BE2C (cell line): ENCODE data around the gene ZNF648.

Source experiments
- DNase-seq: peaks from one replicate; pipeline ENCODE4 v3.0.0-alpha.2; 2020
- H3K27me3 ChIP-seq: fragments of 250-450 bp; sonication (Bioruptor Pico); 2 replicates; pipeline ENCODE4 v1.5.1; 2020; ENCODE audit warnings: mild to moderate bottlenecking
- H3K36me3 ChIP-seq: fragments of 250-450 bp; sonication (Bioruptor Pico); 2 replicates; pipeline ENCODE4 v1.5.1; 2020; ENCODE audit warnings: mild to moderate bottlenecking
- H3K4me1 ChIP-seq: fragments of 250-450 bp; sonication (Bioruptor Pico); 2 replicates; pipeline ENCODE4 v1.5.1; 2020
- H3K4me3 ChIP-seq: 2 replicates; pipeline ENCODE4 v1.5.1; 2011; ENCODE audit warnings: low read depth, low read length
- H3K9me3 ChIP-seq: fragments of 250-450 bp; sonication (Bioruptor Pico); 2 replicates; pipeline ENCODE4 v1.5.1; 2020
- TF ChIP-seq, protein P1 (sequence below): IDR thresholded peaks from 2 replicates; pipeline ENCODE4 v1.5.1; 2012; ENCODE audit warnings: mild to moderate bottlenecking, low read depth, low read length

ZNF648 gene

DNA sequence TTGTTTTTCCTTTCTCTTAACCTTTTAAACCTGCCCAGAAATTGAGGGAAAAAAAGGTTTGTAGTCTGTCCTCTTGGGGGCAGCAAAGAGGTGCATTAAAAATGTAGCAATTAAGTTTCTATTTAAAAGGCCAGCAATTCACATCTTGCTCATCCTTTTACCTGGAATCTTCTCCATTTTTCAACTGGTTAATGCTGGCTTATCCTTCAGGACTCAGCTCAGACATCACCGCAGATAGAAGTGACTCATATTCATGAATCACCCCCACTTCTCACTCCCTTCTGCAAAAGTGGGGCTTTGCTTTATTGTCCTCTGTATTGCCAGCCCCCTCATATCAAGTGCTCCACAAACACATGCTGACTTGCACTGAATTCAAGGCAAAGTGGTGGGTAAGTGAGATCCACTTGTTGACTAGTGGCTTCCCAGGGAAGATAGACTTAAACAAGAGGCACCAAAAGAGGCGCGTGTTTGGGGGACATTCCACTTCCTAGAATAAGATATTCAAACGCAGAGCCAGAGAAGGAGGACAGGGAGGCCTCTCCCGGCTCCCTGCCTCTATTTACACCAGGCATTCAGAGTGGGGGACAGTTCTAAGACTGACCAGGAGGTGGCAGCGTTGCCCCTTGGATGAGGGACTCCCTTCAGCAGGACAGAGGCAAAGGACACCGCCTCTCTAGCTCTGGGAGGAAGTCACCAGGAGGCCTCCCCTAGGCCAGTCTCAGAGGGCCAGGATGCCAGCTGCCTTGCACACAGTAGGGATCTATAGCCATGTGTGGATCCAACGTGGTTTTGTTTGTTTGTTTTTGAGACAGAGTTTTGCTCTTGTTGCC, 23.2 kb upstream of the ZNF648 start:
- TF ChIP-seq, protein P1, sequence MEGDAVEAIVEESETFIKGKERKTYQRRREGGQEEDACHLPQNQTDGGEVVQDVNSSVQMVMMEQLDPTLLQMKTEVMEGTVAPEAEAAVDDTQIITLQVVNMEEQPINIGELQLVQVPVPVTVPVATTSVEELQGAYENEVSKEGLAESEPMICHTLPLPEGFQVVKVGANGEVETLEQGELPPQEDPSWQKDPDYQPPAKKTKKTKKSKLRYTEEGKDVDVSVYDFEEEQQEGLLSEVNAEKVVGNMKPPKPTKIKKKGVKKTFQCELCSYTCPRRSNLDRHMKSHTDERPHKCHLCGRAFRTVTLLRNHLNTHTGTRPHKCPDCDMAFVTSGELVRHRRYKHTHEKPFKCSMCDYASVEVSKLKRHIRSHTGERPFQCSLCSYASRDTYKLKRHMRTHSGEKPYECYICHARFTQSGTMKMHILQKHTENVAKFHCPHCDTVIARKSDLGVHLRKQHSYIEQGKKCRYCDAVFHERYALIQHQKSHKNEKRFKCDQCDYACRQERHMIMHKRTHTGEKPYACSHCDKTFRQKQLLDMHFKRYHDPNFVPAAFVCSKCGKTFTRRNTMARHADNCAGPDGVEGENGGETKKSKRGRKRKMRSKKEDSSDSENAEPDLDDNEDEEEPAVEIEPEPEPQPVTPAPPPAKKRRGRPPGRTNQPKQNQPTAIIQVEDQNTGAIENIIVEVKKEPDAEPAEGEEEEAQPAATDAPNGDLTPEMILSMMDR: peak; percentile 80
- Histone ChIP-seq H3K9me3 (no peaks in the 10 kb centered on the region), H3K36me3 (no peaks in the 10 kb centered on the region), H3K4me1 (no peaks in the 10 kb centered on the region), H3K27me3 (no peaks in the 10 kb centered on the region), H3K4me3 (no peak overlapping the region)
- DNase-seq: peak; percentile 73

DNA sequence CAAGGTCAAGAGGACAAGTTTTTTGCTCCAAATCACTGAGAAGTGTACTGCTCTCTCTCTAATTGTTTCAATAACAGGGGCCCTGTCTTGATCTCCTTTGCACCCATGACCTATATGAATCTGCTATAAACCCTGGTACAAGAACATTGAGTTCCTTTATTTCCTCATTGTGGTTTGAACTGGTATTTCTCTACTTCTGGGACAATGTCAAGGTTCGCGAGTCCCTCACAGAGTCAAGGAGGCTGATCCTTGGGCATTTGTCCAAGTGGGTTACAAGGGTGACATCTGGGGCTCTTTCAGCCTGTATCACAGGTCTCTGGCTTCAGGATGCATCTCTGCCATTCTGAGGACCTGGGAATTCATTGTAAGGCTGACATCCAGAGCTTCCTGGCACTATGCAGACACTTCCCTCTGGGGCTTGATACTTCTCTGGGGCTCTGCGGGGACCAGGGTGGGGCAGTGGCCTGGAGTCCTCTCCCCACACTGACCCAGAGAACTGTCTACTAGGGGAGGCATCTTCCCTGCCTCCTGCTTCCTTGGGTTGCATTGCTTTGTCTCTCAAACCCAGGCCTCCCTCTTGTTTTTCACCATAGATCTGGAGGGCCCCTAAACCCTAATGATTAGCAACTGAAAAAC, 22.5 kb upstream of the ZNF648 start:
- DNase-seq: no peak
- Histone ChIP-seq H3K9me3 (no peaks in the 10 kb centered on the region), H3K36me3 (no peaks in the 10 kb centered on the region), H3K4me1 (no peaks in the 10 kb centered on the region), H3K4me3 (no peak overlapping the region), H3K27me3 (no peaks in the 10 kb centered on the region)
- TF ChIP-seq, protein P1: no peak

DNA sequence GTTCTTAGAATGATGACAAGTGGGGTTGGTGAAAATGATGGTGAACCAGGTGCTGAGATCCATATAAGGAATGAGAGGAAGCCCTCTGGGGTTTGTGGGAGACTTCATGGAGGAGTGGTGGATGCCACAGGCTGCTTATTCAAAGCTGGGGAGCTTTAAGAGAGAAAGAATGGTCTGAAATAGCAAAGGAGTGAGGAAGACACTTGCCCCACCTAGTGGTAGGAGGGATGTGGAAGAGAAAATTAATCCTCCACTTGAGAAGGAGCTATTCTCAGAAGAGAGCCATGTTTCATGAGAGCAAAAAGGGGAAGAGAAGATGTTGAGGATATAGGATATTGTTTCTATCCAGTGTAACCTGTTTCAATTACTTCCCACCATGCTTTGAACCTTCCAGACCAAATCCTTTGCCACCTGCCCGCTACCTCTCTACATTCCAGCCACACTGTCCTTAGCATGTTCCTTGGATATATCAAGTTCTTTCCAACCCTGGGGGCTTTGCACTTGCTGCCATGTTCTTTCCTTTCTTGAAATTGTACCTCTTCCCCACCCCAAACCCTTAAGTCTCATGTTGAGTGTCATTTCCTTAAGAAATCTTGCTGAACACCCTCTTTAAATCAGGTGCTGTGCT, 19.6 kb upstream of the ZNF648 start:
- H3K36me3 ChIP-seq: no peaks in the 10 kb centered on the region
- peak; percentile 37 for DNase-seq
- H3K9me3 ChIP-seq: no peaks in the 10 kb centered on the region
- TF ChIP-seq, protein P1: peak; percentile 73
- H3K27me3 ChIP-seq: no peaks in the 10 kb centered on the region
- no peaks in the 10 kb centered on the region for H3K4me1 ChIP-seq
- H3K4me3 ChIP-seq: no peak overlapping the region

DNA sequence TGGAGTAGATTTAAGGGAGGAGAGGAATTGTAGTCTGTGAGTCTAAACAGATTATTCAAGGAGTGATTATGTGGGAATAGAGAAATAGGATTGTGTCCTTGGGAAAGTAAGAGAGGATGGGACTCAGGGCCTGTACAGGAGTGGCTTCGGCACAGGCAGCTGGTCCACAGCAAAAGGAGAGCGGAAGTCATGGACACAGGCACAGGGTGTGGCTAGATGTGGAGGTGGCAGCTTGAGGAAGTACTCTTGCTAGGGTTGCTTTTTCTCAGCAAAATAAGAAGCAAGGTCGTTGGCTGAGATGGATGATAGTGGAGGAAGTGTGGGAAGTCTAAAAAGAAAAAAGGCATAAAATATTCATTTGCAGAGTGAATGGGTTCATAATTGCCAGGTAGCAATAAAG, 18.5 kb upstream of the ZNF648 start:
- Histone ChIP-seq H3K4me1 (no peaks in the 10 kb centered on the region), H3K9me3 (no peaks in the 10 kb centered on the region), H3K4me3 (no peak overlapping the region), H3K36me3 (no peaks in the 10 kb centered on the region), H3K27me3 (no peaks in the 10 kb centered on the region)
- TF ChIP-seq, protein P1: no peak
- no peak for DNase-seq

DNA sequence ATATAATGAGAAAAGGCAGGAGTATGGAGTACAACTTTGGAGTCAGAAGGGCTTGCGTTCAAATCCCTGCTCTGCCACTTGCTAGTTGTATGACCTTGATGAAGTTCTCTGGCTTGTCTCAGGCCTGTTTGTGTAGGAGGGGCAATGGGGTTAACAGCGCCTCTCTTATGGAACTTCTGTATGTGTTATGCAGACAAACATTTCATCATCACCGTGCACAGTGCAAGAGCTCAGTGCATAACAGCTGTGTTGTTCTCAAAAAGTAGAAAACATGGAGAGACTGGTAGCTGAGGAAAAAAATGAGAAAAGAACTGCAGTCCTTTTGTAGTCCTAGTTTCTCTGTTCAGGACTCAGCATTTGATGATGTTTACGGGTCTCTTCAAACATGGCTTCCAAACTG, 10.4 kb upstream of the ZNF648 start:
- Histone ChIP-seq H3K4me1 (no peaks in the 10 kb centered on the region), H3K36me3 (no peaks in the 10 kb centered on the region), H3K9me3 (no peaks in the 10 kb centered on the region), H3K4me3 (no peak overlapping the region), H3K27me3 (no peaks in the 10 kb centered on the region)
- DNase-seq: no peak
- TF ChIP-seq, protein P1: no peak
